SH-SY5Y (cell line): ENCODE data around the gene MFN2.

ENCODE experiments used
- GATA2 ChIP-seq: IDR thresholded peaks from 2 replicates; pipeline ENCODE4 v1.6.1; 2011; ENCODE audit warnings: mild to moderate bottlenecking, low read depth, low read length
- GATA3 ChIP-seq: IDR thresholded peaks from 2 replicates; pipeline ENCODE4 v1.6.1; 2011; ENCODE audit warnings: low read depth, mild to moderate bottlenecking, low read length, moderate library complexity

DNA sequence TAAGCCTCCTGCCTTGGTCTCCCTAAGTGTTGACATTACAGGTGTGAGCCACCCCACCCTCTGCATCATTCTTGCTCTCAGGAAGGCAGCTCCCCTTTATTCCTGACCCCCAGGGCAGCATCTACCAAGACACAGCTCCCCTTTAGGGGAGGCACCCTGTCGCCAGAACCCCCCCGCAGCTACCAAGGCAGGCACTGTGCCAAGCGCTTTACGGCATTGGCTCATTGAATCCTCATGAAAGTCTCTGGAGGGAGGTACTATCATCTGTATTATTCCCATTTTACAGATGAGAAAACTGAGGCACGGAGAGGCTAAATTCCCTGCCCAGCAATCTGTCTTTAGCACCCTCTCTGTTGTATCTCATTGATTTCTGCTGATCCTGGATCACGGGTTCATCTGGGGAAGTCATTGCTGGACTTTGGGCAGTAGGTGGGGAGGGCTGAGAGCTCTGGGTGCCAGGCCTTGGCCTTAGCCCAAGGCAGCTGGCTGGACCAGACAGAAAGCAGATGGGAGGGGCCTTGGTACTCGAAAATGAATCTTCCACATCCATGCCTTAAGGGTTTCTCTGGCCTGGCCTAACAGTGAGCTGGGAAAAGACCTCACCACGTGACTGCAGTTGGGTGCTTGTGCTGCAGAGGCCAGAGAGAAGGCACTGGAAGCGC is 39.9 kb upstream of the MFN2 start:
- TF ChIP-seq GATA3 (no peak), GATA2 (no peak; the same call in 1 of the 2 replicates)
